ENCODE results near the gene ZNF513.
"Not testable (repeated sequence)": the region's sequence is repeated elsewhere in the genome, so short reads cannot be mapped to it uniquely, and the experiment has no call there.

Gene ZNF513

GRCh38 chr2:27353762-27354596, 26.6 kb downstream of the ZNF513 start:
- DNase-seq = no peak

DNA sequence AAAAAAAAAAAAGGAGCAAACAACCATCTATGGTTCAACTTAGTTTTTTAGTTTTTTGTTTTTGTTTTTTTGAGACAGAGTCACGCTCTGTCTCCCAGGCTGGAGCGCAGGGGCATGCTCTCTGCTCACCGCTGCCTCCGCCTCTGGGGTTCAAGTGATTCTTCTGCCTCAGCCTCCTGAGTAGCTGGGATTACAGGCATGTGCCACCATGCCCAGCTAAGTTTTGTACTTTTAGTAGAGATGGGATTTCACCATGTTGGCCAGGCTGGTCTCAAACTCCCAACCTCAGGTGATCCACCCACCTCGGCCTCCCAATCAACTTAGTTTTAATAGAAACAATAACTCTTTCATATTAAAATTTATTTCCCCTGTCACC, 27.2 kb downstream of the ZNF513 start:
- not testable (repeated sequence) for DNase-seq

- no peak for DNase-seq
Observed at GRCh38 chr2:27351802-27352598, 28.5 kb downstream of the ZNF513 start.

GRCh38 chr2:27350106-27350693, 30.3 kb downstream of the ZNF513 start:
- no peak for DNase-seq

DNA sequence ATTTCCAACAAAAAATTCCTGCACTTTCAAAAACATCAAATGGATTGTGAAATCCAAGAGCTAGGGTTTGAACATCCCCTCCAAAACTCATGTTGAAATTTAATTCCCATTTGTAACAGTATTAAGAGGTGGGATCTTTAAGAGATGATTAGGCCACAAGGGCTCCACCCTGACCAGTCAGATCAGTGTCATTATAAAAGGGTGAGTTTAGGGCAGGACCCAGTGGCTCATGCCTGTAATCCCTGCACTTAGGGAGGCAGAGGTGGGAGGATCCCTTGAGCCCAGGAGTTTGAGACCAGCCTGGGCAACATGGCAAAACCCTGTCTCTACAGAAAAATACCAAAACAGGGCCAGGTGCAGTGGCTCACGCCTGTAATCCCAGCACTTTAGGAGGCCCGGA, 32.9 kb downstream of the ZNF513 start:
- DNase-seq = no peak

DNA sequence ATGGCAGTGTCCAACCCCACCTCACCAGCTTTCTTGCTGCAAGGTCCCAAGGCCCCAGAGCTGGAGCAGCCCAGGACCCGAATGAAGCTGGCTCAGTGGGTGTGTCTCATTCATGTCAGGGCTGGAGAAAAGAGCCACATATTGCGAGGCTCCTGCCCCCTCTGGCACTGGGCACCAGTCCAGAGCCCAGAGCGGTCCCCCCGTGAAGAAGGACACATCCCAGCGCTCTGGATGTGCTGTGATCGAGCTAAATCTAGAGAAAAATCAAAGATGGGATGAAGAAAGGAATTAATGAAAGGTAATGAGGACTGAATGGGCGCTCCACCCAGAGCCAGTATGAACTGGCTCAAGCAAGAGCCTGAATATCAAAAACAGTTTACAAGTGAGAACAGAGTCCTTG, 44.4 kb downstream of the ZNF513 start:
- DNase-seq = no peak

DNA sequence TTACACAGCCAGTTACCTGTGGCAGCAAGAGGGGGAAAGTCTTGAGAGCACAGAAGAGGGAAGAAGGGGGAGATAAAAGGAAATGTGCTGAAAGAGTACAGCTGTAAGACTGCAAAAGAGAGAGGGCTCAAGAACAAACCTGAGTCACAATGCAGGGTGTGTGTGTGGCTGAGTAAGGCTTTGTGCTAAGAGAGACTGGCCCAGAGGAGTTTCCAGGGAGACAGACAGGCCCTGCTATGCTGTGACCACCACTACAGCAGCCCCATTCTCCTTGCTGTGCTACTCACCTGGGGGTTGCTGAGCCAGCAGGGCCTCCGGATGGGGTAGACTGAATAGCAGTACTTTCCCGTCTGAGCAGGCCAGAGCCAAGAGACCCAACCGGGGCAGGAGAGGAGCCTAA, 45.2 kb downstream of the ZNF513 start:
- DNase-seq = no peak
